ENCODE measurements around the gene FST.

FST gene

DNA sequence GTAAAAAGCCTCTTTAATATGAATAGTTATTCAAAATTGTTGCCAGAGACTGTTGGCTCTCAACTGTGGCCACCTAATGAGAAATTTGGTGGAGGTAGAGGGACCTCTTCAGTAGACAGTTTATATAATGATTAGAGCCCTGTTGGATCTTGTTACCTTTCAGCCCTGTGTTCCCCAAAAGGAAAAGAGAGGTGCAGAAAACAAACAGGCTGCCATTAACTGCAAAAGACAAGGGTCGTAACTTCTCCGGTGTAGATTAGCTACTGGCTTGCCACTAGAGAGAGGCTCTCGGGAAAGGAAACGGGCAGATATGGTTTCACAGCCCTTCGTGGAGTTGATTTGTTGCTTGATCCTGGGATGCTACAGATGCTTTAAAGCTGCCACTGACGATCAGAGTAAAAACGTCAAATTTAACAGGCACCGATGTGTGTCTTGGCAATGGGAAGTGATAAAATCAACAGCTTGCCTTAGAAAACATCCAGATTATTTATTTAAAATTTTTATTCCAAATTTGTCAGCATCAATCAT lies 7.8 kb downstream of the FST start:
- WGBS, result 70% methylated on average over 8 of the region's 8 CpGs
- DNase-seq, result no peak
- no peak overlapping the region for H4K8ac ChIP-seq (ENCODE audit: low read length)

GRCh38 chr5:53490747-53491146 lies 10.3 kb downstream of the FST start:
- Histone ChIP-seq H4K8ac (ENCODE audit: low read length) (no peak overlapping the region), H3K79me1 (replicated peaks; ENCODE audit: low read length, poor library complexity, severe bottlenecking) (no peaks in the 10 kb centered on the region), H2AFZ (ENCODE audit: low read depth, low read length) (no peak overlapping the region), H3K4me1 (ENCODE audit: control insufficient read depth, insufficient read depth, low read depth, low read length) (no peaks in the 10 kb centered on the region), H3K9ac (ENCODE audit: low read length) (peak overlapping the region; percentile 90), H3K36me3 (ENCODE audit: control insufficient read depth in 1 of 2, insufficient read depth in 2 of 2, low read depth in 1 of 2, low read length in 2 of 2) (peaks cover 0 to 20% of the 10 kb centered on the region in 2 experiments), H3K4me3 (ENCODE audit: insufficient read depth in 1 of 2, low read depth in 1 of 2, low read length in 2 of 2) (peak overlapping the region in 1 of 2 experiments; percentile 69), H3K27me3 (ENCODE audit: control insufficient read depth in 1 of 2, insufficient read depth in 1 of 2, low read length in 2 of 2) (no peaks in the 10 kb centered on the region), H3K18ac (ENCODE audit: low read depth in 1 of 2, low read length in 2 of 2) (peak overlapping the region in 1 of 2 experiments; percentile 48), H2AK5ac (ENCODE audit: low read length, severe bottlenecking) (no peak overlapping the region), H3K14ac (ENCODE audit: low read length in 2 of 2) (no peak overlapping the region), H2BK15ac (ENCODE audit: low read depth, poor library complexity, severe bottlenecking) (no peak overlapping the region), H2BK12ac (ENCODE audit: low read length in 2 of 2) (no peak overlapping the region), H3K9me3 (ENCODE audit: control insufficient read depth, low read length) (no peaks in the 10 kb centered on the region), H3K4ac (ENCODE audit: low read depth in 1 of 2, low read length in 2 of 2) (peak overlapping the region in 1 of 2 experiments; percentile 11), H3K4me2 (ENCODE audit: low read length, poor library complexity, severe bottlenecking) (no peak overlapping the region), H2BK5ac (ENCODE audit: low read depth, low read length, poor library complexity, severe bottlenecking) (no peak overlapping the region), H4K91ac (ENCODE audit: low read length) (no peak overlapping the region), H2BK120ac (ENCODE audit: low read depth, low read length) (peak overlapping the region; percentile 11), H3K27ac (ENCODE audit: low read length, poor library complexity, severe bottlenecking) (no peak overlapping the region), H3K23ac (ENCODE audit: low read length in 2 of 2) (no peak overlapping the region)
- DNase-seq, result peak; percentile 49

More for the DNA sequence above, 7.8 kb downstream of the FST start:
- no peak overlapping the region for H3K23ac ChIP-seq (ENCODE audit: low read length in 2 of 2)
- H3K4me2 ChIP-seq (ENCODE audit: low read length, poor library complexity, severe bottlenecking), result no peak overlapping the region
- H3K14ac ChIP-seq (ENCODE audit: low read length in 2 of 2), result no peak overlapping the region
- peak overlapping the region in 1 of 2 experiments; percentile 35 for H3K18ac ChIP-seq (ENCODE audit: low read depth in 1 of 2, low read length in 2 of 2)
- no peaks in the 10 kb centered on the region for H3K79me1 ChIP-seq (replicated peaks; ENCODE audit: low read length, poor library complexity, severe bottlenecking)
- no peak overlapping the region for H4K91ac ChIP-seq (ENCODE audit: low read length)
- no peak overlapping the region for H2AK5ac ChIP-seq (ENCODE audit: low read length, severe bottlenecking)
- H3K27ac ChIP-seq (ENCODE audit: low read length, poor library complexity, severe bottlenecking), result no peak overlapping the region
- peak overlapping the region in 1 of 2 experiments; percentile 69 for H3K4me3 ChIP-seq (ENCODE audit: insufficient read depth in 1 of 2, low read depth in 1 of 2, low read length in 2 of 2)
- H3K4ac ChIP-seq (ENCODE audit: low read depth in 1 of 2, low read length in 2 of 2), result no peak overlapping the region
- H3K9me3 ChIP-seq (ENCODE audit: control insufficient read depth, low read length), result no peaks in the 10 kb centered on the region
- no peaks in the 10 kb centered on the region for H3K27me3 ChIP-seq (ENCODE audit: control insufficient read depth in 1 of 2, insufficient read depth in 1 of 2, low read length in 2 of 2)
- H2BK12ac ChIP-seq (ENCODE audit: low read length in 2 of 2), result peak overlapping the region in 1 of 2 experiments; percentile 48
- no peak overlapping the region for H2AFZ ChIP-seq (ENCODE audit: low read depth, low read length)
- no peaks in the 10 kb centered on the region for H3K4me1 ChIP-seq (ENCODE audit: control insufficient read depth, insufficient read depth, low read depth, low read length)
- peaks cover 0 to 45% of the 10 kb centered on the region in 2 experiments for H3K36me3 ChIP-seq (ENCODE audit: control insufficient read depth in 1 of 2, insufficient read depth in 2 of 2, low read depth in 1 of 2, low read length in 2 of 2)
- H2BK15ac ChIP-seq (ENCODE audit: low read depth, poor library complexity, severe bottlenecking), result no peak overlapping the region
- peak overlapping the region; percentile 90 for H3K9ac ChIP-seq (ENCODE audit: low read length)
- no peak overlapping the region for H2BK5ac ChIP-seq (ENCODE audit: low read depth, low read length, poor library complexity, severe bottlenecking)
- no peak overlapping the region for H2BK120ac ChIP-seq (ENCODE audit: low read depth, low read length)

- Histone ChIP-seq H2BK120ac (ENCODE audit: low read depth, low read length) (no peak overlapping the region), H4K91ac (ENCODE audit: low read length) (no peak overlapping the region), H3K4me2 (ENCODE audit: low read length, poor library complexity, severe bottlenecking) (no peak overlapping the region), H3K9ac (ENCODE audit: low read length) (no peak overlapping the region), H3K27me3 (ENCODE audit: control insufficient read depth in 1 of 2, insufficient read depth in 1 of 2, low read length in 2 of 2) (no peaks in the 10 kb centered on the region), H3K14ac (ENCODE audit: low read length in 2 of 2) (no peak overlapping the region), H3K4me3 (ENCODE audit: insufficient read depth in 1 of 2, low read depth in 1 of 2, low read length in 2 of 2) (no peak overlapping the region), H3K27ac (ENCODE audit: low read length, poor library complexity, severe bottlenecking) (no peak overlapping the region), H3K9me3 (ENCODE audit: control insufficient read depth, low read length) (no peaks in the 10 kb centered on the region), H4K8ac (ENCODE audit: low read length) (no peak overlapping the region), H2AK5ac (ENCODE audit: low read length, severe bottlenecking) (no peak overlapping the region), H3K79me1 (replicated peaks; ENCODE audit: low read length, poor library complexity, severe bottlenecking) (no peaks in the 10 kb centered on the region), H3K4me1 (ENCODE audit: control insufficient read depth, insufficient read depth, low read depth, low read length) (no peaks in the 10 kb centered on the region), H2BK15ac (ENCODE audit: low read depth, poor library complexity, severe bottlenecking) (no peak overlapping the region), H3K18ac (ENCODE audit: low read depth in 1 of 2, low read length in 2 of 2) (no peak overlapping the region), H2BK5ac (ENCODE audit: low read depth, low read length, poor library complexity, severe bottlenecking) (no peak overlapping the region), H3K4ac (ENCODE audit: low read depth in 1 of 2, low read length in 2 of 2) (no peak overlapping the region), H2AFZ (ENCODE audit: low read depth, low read length) (no peak overlapping the region), H3K36me3 (ENCODE audit: control insufficient read depth in 1 of 2, insufficient read depth in 2 of 2, low read depth in 1 of 2, low read length in 2 of 2) (no peaks in the 10 kb centered on the region), H3K23ac (ENCODE audit: low read length in 2 of 2) (no peak overlapping the region), H2BK12ac (ENCODE audit: low read length in 2 of 2) (no peak overlapping the region)
- DNase-seq, result no peak
- 19% methylated on average over 2 of the region's 2 CpGs for WGBS
Measured at GRCh38 chr5:53501054-53501453, 20.6 kb downstream of the FST start.

DNA sequence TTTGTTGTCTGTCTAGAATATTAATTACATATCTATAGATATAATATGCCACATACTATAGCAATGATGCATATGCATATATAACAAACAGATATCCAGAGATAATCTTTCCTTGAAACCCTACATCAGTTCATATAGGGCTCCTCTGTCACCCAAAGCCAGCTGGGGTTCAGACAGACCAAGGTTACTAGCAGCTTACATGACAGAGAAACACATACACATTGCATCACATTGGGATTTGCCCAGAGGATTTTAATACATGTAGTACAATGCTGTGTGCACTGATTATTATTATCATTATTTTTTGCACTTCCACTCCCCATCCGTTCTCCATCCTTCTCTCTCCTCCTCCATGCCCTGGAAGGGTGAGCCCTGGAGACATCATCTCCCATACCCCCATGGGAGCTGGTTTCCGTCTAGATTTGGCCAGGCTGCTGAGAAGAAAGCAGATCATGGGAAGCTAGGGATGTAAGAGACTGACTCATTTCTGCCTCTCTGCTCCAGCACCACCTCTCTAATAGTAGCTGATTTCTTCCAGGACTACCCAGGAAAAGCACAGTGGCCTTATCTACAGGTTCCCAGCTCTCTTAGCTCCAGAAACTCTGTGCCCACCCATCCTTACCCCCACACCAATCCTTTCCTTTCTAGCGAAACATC lies 23.3 kb downstream of the FST start:
- Histone ChIP-seq H2BK5ac (ENCODE audit: low read depth, low read length, poor library complexity, severe bottlenecking) (no peak overlapping the region), H3K9ac (ENCODE audit: low read length) (peak overlapping the region; percentile 34), H4K8ac (ENCODE audit: low read length) (no peak overlapping the region), H3K4me1 (ENCODE audit: control insufficient read depth, insufficient read depth, low read depth, low read length) (no peaks in the 10 kb centered on the region), H3K4ac (ENCODE audit: low read depth in 1 of 2, low read length in 2 of 2) (no peak overlapping the region), H3K18ac (ENCODE audit: low read depth in 1 of 2, low read length in 2 of 2) (no peak overlapping the region), H3K14ac (ENCODE audit: low read length in 2 of 2) (no peak overlapping the region), H2AK5ac (ENCODE audit: low read length, severe bottlenecking) (no peak overlapping the region), H3K27ac (ENCODE audit: low read length, poor library complexity, severe bottlenecking) (no peak overlapping the region), H2AFZ (ENCODE audit: low read depth, low read length) (no peak overlapping the region), H3K4me3 (ENCODE audit: insufficient read depth in 1 of 2, low read depth in 1 of 2, low read length in 2 of 2) (no peak overlapping the region), H2BK15ac (ENCODE audit: low read depth, poor library complexity, severe bottlenecking) (no peak overlapping the region), H4K91ac (ENCODE audit: low read length) (no peak overlapping the region), H3K27me3 (ENCODE audit: control insufficient read depth in 1 of 2, insufficient read depth in 1 of 2, low read length in 2 of 2) (no peaks in the 10 kb centered on the region), H2BK120ac (ENCODE audit: low read depth, low read length) (no peak overlapping the region), H3K4me2 (ENCODE audit: low read length, poor library complexity, severe bottlenecking) (no peak overlapping the region), H3K9me3 (ENCODE audit: control insufficient read depth, low read length) (peaks cover 17% of the 10 kb centered on the region), H3K23ac (ENCODE audit: low read length in 2 of 2) (no peak overlapping the region), H2BK12ac (ENCODE audit: low read length in 2 of 2) (no peak overlapping the region), H3K36me3 (ENCODE audit: control insufficient read depth in 1 of 2, insufficient read depth in 2 of 2, low read depth in 1 of 2, low read length in 2 of 2) (no peaks in the 10 kb centered on the region), H3K79me1 (replicated peaks; ENCODE audit: low read length, poor library complexity, severe bottlenecking) (no peaks in the 10 kb centered on the region)
- WGBS, result 88% methylated on average over 3 of the region's 3 CpGs
- DNase-seq, result peak; percentile 7

Data from mesenchymal stem cell (in vitro differentiated cells and primary cell).